HG02678 (cell line): ENCODE results near the gene CLEC16A.

Source experiments
- ATAC-seq: cut with Tn5 transposase; IDR thresholded peaks from one replicate; pipeline ENCODE4 v1.9.1; 2021; ENCODE audit warnings: mild to moderate bottlenecking, moderate library complexity; ENCODE audit not compliant: unreplicated experiment

The CLEC16A gene

DNA sequence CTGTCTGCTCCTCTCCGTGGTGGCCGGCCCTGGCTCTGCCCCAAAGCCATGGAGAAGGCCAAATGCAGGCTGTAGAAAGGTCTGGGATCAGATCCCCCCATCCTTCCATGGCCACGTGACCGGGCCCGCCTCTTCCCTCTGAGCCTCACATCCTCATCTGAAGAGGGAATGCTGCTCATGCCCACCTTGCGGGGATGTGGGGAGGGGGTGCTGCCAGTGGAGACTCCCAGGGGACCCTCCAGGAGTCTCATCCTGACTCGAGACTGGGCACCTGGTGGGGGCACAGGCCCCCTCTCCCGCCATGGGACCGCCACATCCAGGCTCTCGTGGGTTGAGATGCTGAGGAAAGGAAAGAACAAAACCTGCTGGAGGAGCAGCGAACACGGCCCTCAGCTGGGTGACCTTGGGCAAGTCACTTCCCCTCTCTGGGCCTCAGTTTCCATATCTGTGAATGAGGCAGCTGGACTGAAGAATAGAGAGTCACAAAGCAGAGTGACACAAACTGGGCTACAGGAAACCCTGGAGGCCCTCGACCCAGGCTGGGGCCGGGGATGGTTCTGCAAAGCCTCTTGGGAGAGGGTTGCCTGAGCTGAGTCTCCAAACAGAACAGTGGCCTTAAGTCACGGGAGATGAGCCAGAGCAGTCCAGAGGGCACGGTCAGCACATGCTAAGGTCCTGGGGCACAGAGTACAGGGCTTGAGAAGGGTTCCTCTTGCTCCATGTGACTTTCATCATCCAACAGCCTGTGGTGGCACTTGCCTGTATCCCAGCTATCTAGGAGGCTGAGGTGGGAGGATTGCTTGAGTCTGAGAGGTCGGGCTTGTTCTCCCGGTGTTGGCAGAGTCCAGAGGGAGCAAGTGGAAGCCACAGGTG is 281.5 kb downstream of the CLEC16A start:
- ATAC-seq, result no peak

- ATAC-seq, result no peak
These were observed 285.1 kb downstream of the CLEC16A start for GRCh38 chr16:11229432-11229831.

DNA sequence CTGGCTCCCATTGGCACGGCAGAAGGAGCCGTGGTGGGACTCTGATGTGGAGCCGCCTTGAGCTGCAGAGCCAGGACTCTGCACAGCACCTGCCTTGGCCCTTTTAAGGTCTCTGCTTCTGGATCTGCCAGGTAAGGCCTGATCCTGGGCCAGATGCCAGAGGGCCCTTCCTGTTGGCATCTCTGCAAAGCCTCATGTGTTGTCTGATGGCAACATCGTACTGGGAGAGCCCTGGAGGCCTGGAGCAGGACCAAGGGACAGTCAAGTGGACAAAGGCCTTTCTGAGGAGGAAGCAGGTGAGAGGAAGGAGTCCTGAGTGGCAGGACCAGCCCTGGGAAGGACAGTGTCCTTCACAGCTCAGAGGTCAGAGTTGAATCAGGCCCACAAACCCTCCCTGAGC is 285.5 kb downstream of the CLEC16A start:
- no peak for ATAC-seq

GRCh38 chr16:11231367-11231970 is 287.1 kb downstream of the CLEC16A start:
- ATAC-seq, result no peak
